ENCODE measurements around the gene CD74. TPM values are rescaled to one million over a fixed set of nuclear protein-coding genes. Genes with fewer than 3 reads are reported as not detected.

The CD74 gene
- polyA plus RNA-seq, 2 of the 4 experiments (the other 2 are of a cell fraction), result not detected

DNA sequence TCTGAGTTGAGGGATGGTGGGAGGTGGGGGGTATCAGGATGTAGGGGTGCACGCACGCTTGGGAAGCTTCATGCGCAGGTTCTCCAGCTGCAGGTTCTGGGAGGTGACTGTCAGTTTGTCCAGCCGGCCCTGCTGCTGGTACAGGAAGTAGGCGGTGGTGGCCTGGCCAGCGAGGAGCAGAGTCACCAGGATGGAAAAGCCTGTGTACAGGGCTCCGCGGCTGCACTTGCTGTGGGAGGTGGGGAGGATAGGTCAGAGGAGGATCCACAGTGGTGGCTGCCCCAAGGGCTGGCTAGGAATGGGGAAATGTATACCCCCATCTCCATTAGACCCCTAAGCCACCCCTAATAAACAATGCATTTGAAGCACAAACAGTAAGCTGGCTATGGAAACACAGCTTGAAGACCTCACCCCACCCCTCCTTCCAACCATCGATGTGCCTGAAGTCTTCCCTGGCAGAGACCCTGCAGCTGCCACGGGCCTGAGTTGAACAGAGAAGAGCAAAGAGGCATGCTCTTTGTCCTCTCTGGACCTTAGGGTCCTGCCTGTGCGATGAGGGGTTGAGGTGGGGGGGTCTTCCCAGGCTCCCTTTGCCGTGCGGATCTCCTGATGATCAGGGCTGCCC, 5.5 kb downstream of the CD74 start:
- H3K4me3 ChIP-seq, result no peak overlapping the region
- no peak for FAIRE-seq
- TF ChIP-seq HDAC2 (IDR thresholded peaks at IDR 0.05) (no peak), RFX5 (IDR thresholded peaks at IDR 0.05) (no peak), KDM1A (IDR thresholded peaks at IDR 0.05; ENCODE audit: low read depth) (no peak), CBX8 (IDR thresholded peaks at IDR 0.05) (no peak), ZSCAN20 (CRISPR knock-in tag; IDR thresholded peaks at IDR 0.05) (no peak), FOXS1 (CRISPR knock-in tag; IDR thresholded peaks at IDR 0.05) (no peak), RAD21 (conservative IDR thresholded peaks at IDR 0.05 in 1 of 2, IDR thresholded peaks at IDR 0.05 in 1 of 2) (no peak), ZFP36 (IDR thresholded peaks at IDR 0.05; ENCODE audit: borderline replicate concordance, partially characterized antibody) (no peak), FOSL2 (IDR thresholded peaks at IDR 0.05) (no peak), FOSL2 (CRISPR knock-in tag; IDR thresholded peaks at IDR 0.05) (no peak), MYC (IDR thresholded peaks at IDR 0.05; ENCODE audit: borderline replicate concordance, low read length) (no peak), RNF2 (IDR thresholded peaks at IDR 0.05; ENCODE audit: borderline replicate concordance, low read depth) (no peak), CEBPB (IDR thresholded peaks at IDR 0.05) (no peak)
- TF ChIP-seq, protein P1, sequence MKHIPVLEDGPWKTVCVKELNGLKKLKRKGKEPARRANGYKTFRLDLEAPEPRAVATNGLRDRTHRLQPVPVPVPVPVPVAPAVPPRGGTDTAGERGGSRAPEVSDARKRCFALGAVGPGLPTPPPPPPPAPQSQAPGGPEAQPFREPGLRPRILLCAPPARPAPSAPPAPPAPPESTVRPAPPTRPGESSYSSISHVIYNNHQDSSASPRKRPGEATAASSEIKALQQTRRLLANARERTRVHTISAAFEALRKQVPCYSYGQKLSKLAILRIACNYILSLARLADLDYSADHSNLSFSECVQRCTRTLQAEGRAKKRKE (CRISPR knock-in tag; IDR thresholded peaks at IDR 0.05; ENCODE audit: low read depth), result no peak
- TF ChIP-seq, protein P2, sequence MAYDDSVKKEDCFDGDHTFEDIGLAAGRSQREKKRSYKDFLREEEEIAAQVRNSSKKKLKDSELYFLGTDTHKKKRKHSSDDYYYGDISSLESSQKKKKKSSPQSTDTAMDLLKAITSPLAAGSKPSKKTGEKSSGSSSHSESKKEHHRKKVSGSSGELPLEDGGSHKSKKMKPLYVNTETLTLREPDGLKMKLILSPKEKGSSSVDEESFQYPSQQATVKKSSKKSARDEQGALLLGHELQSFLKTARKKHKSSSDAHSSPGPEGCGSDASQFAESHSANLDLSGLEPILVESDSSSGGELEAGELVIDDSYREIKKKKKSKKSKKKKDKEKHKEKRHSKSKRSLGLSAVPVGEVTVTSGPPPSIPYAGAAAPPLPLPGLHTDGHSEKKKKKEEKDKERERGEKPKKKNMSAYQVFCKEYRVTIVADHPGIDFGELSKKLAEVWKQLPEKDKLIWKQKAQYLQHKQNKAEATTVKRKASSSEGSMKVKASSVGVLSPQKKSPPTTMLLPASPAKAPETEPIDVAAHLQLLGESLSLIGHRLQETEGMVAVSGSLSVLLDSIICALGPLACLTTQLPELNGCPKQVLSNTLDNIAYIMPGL (CRISPR knock-in tag; IDR thresholded peaks at IDR 0.05; ENCODE audit: borderline replicate concordance), result no peak
- TF ChIP-seq, protein P3, sequence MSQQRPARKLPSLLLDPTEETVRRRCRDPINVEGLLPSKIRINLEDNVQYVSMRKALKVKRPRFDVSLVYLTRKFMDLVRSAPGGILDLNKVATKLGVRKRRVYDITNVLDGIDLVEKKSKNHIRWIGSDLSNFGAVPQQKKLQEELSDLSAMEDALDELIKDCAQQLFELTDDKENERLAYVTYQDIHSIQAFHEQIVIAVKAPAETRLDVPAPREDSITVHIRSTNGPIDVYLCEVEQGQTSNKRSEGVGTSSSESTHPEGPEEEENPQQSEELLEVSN (IDR thresholded peaks at IDR 0.05; ENCODE audit: borderline replicate concordance, low read depth), result no peak
- TF ChIP-seq, protein P4, sequence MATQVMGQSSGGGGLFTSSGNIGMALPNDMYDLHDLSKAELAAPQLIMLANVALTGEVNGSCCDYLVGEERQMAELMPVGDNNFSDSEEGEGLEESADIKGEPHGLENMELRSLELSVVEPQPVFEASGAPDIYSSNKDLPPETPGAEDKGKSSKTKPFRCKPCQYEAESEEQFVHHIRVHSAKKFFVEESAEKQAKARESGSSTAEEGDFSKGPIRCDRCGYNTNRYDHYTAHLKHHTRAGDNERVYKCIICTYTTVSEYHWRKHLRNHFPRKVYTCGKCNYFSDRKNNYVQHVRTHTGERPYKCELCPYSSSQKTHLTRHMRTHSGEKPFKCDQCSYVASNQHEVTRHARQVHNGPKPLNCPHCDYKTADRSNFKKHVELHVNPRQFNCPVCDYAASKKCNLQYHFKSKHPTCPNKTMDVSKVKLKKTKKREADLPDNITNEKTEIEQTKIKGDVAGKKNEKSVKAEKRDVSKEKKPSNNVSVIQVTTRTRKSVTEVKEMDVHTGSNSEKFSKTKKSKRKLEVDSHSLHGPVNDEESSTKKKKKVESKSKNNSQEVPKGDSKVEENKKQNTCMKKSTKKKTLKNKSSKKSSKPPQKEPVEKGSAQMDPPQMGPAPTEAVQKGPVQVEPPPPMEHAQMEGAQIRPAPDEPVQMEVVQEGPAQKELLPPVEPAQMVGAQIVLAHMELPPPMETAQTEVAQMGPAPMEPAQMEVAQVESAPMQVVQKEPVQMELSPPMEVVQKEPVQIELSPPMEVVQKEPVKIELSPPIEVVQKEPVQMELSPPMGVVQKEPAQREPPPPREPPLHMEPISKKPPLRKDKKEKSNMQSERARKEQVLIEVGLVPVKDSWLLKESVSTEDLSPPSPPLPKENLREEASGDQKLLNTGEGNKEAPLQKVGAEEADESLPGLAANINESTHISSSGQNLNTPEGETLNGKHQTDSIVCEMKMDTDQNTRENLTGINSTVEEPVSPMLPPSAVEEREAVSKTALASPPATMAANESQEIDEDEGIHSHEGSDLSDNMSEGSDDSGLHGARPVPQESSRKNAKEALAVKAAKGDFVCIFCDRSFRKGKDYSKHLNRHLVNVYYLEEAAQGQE (IDR thresholded peaks at IDR 0.05), result no peak
- ChIA-PET CTCF (interaction anchor here (1.3 to 1.6 kb wide), 2 partner anchors 13 to 189 kb away, joined by 3 to 4 read pairs; no protein-coding TSS in a partner anchor), POLR2A (no interaction called here)
- H3K4me2 ChIP-seq, result no peak overlapping the region
- 84% methylated on average over 12 of the region's 13 CpGs for WGBS (ENCODE audit: missing lambda C conversion rate)
- no peaks in the 10 kb centered on the region for H3K9me3 ChIP-seq
- DNase-seq (ENCODE audit: low read depth in 1 of 2, low spot score in 1 of 2), result no peak
- no peak overlapping the region for H3K27ac ChIP-seq
- no peak for ATAC-seq
- peaks cover 4% of the 10 kb centered on the region for H3K4me1 ChIP-seq

DNA sequence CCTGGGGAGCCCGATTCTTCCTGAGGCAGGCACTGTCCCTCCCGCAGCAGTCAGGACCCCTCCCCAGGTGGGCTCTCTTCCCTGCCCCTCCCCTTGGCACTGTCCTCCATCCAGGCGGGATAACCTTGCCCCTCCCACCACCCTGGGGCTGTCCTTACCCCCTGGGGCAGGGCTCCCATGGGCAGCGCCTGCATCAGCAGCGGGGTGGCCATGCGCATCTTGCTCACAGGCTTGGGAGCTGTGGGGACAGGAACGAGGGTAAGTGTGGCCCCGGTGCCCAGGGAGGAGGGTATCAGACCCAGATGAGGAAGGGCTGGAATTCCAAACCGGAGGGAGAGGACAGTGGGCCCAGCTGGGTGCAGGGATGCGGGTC, 6.0 kb downstream of the CD74 start:
- no peak for DNase-seq (ENCODE audit: low read depth in 1 of 2, low spot score in 1 of 2)
- ChIA-PET POLR2A (no interaction called here), CTCF (interaction anchor here (1.3 to 1.6 kb wide), 3 partner anchors 13 to 188 kb away, joined by 3 to 4 read pairs (median 4); no protein-coding TSS in a partner anchor)
- TF ChIP-seq RNF2 (IDR thresholded peaks at IDR 0.05; ENCODE audit: borderline replicate concordance, low read depth), result no peak
- TF ChIP-seq ESRRA (IDR thresholded peaks at IDR 0.05; ENCODE audit: borderline replicate concordance, low read length), result no peak
- TF ChIP-seq, protein P5, sequence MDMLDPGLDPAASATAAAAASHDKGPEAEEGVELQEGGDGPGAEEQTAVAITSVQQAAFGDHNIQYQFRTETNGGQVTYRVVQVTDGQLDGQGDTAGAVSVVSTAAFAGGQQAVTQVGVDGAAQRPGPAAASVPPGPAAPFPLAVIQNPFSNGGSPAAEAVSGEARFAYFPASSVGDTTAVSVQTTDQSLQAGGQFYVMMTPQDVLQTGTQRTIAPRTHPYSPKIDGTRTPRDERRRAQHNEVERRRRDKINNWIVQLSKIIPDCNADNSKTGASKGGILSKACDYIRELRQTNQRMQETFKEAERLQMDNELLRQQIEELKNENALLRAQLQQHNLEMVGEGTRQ (IDR thresholded peaks at IDR 0.05), result no peak
- TF ChIP-seq, protein P4 (IDR thresholded peaks at IDR 0.05), result no peak
- TF ChIP-seq MYC (IDR thresholded peaks at IDR 0.05; ENCODE audit: borderline replicate concordance, low read length), result no peak
- TF ChIP-seq, protein P6, sequence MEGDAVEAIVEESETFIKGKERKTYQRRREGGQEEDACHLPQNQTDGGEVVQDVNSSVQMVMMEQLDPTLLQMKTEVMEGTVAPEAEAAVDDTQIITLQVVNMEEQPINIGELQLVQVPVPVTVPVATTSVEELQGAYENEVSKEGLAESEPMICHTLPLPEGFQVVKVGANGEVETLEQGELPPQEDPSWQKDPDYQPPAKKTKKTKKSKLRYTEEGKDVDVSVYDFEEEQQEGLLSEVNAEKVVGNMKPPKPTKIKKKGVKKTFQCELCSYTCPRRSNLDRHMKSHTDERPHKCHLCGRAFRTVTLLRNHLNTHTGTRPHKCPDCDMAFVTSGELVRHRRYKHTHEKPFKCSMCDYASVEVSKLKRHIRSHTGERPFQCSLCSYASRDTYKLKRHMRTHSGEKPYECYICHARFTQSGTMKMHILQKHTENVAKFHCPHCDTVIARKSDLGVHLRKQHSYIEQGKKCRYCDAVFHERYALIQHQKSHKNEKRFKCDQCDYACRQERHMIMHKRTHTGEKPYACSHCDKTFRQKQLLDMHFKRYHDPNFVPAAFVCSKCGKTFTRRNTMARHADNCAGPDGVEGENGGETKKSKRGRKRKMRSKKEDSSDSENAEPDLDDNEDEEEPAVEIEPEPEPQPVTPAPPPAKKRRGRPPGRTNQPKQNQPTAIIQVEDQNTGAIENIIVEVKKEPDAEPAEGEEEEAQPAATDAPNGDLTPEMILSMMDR (IDR thresholded peaks at IDR 0.05), result no peak
- TF ChIP-seq RAD21 (conservative IDR thresholded peaks at IDR 0.05 in 1 of 2, IDR thresholded peaks at IDR 0.05 in 1 of 2), result no peak

More for the DNA sequence above, 6.0 kb downstream of the CD74 start:
- ATAC-seq (no peak), FAIRE-seq (no peak)
- 78% methylated on average over 7 of the region's 10 CpGs for WGBS (ENCODE audit: missing lambda C conversion rate)
- Histone ChIP-seq H3K4me1 (peaks cover 4% of the 10 kb centered on the region), H3K4me3 (no peak overlapping the region), H3K9me3 (no peaks in the 10 kb centered on the region), H3K4me2 (no peak overlapping the region), H3K27ac (no peak overlapping the region)

Measured in A549 (cell line).